Loucy (cell line): ENCODE results near the gene WDR93.

ENCODE experiments used
- EZH2phosphoT487 ChIP-seq: fragments of 200-600 bp; IDR thresholded peaks from 2 replicates; pipeline ENCODE4 v1.6.1; 2018; ENCODE audit warnings: antibody characterized with exemption, mild to moderate bottlenecking, moderate library complexity, borderline replicate concordance
- TF ChIP-seq, protein P1 (sequence below): fragments of 200-600 bp; sonication (generic); conservative IDR thresholded peaks from 2 replicates; pipeline ENCODE4 v1.5.1; 2014; ENCODE audit warnings: mild to moderate bottlenecking, antibody characterized with exemption, low read length

DNA sequence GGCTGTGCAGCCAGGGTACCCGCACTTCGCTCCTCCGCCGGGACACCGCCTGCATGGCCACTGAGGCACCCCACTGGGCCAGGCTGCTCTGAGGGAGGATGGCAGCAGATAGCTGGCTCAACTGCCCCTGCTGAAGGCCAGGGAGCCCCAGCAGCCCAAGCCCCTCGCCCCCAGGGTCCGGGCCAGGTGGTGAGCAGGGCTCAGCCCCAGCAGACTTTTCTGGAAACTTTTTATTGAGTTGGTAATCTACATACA is 23.0 kb upstream of the WDR93 start:
- TF ChIP-seq, protein P1, sequence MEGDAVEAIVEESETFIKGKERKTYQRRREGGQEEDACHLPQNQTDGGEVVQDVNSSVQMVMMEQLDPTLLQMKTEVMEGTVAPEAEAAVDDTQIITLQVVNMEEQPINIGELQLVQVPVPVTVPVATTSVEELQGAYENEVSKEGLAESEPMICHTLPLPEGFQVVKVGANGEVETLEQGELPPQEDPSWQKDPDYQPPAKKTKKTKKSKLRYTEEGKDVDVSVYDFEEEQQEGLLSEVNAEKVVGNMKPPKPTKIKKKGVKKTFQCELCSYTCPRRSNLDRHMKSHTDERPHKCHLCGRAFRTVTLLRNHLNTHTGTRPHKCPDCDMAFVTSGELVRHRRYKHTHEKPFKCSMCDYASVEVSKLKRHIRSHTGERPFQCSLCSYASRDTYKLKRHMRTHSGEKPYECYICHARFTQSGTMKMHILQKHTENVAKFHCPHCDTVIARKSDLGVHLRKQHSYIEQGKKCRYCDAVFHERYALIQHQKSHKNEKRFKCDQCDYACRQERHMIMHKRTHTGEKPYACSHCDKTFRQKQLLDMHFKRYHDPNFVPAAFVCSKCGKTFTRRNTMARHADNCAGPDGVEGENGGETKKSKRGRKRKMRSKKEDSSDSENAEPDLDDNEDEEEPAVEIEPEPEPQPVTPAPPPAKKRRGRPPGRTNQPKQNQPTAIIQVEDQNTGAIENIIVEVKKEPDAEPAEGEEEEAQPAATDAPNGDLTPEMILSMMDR: no peak
- no peak for TF ChIP-seq EZH2phosphoT487
